Measurements from ENCODE around the gene TP73.

- TF ChIP-seq CTCF (IDR thresholded peaks at IDR 0.05) (no peak), POLR2A (IDR thresholded peaks at IDR 0.05) (no peak)
Observed at GRCh38 chr1:3687504-3687903, 35.2 kb downstream of the TP73 start.

Data from heart left ventricle (tissue), 13 donors.